ENCODE measurements around the gene TBC1D10A. TPM values are rescaled to one million over a fixed set of nuclear protein-coding genes. Genes with fewer than 3 reads are reported as not detected.

TBC1D10A gene
- total RNA-seq, 2 experiments from 2014 or later: 45.5 to 47.6 TPM

DNA sequence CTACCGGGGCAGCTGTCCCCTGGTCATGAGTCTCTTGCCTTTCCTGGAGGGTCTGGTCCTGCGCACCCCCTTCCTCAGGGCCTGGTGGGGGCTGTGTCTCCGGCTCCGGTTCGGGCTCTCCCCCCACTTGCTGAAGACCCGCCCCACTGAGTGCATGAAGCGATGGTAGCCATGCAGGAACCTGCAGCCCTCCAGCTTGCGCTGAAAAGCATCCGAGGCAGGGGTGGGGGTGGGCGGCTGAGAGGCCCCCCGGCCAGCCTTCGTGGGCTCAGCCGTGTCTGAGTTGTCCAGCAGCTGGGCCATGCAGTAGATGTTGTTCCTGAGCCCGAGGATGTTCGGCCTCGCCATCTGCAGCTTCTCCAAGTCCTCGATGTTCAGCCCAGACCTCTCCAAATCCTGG lies 62.9 kb downstream of the TBC1D10A start:
- Mint-ChIP-seq H3K36me3 (ENCODE audit: low read depth) (peaks cover 49% of the 10 kb centered on the region), H3K4me1 (peaks cover 62% of the 10 kb centered on the region), H3K9me3 (no peaks in the 10 kb centered on the region), H3K4me3 (peak overlapping the region; percentile 99), H3K27me3 (no peaks in the 10 kb centered on the region), H3K27ac (peak overlapping the region; percentile 22)
- DNase-seq: no peak
- POLR2A ChIA-PET: no interaction called here
- CTCF ChIA-PET: interaction anchor here (0.6 to 2.8 kb wide), 19 partner anchors 9 to 172 kb away, joined by 3 to 31 read pairs (median 4); partner anchors contain the start of genes CASTOR1, RNF215 and TBC1D10A

DNA sequence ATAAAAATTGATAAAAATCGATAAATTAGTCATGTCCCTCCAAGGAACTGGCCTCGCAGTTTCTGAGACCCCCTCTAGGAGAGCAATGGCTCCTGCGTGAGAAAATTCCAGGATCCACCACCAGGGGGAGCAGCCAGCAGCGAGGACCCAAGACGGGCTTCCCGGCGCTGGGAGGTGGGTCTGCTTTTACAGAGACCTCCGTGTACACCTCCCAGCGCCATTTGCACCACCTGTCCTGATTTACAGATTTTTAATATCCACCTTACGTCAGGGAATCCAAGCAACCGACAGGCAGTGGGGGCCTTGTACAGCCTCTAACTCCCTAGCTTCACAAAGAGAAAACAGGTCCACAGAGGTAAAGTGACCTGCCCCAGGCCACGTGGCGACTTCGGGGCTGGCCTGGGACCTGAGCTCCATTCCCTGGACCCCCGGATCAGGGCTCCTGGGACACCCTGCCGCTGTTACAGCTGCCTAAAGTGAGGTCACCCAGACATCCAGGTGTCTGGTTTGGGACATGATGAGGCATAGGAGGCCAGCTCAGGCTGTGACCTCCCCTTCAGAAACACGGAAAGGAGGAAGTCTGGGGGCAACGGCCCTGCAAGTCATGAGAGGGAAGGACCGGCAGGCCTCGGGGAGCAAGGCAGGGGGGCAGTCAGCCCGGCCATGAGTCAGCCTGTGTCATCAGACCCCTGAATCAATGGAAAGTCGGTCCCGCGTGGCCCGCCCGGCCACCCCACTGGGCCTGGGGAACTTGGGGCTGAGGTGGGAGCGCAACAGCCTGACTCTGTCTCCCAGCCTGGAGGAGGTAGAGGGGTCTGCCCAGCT lies 63.6 kb downstream of the TBC1D10A start:
- Mint-ChIP-seq H3K36me3 (ENCODE audit: low read depth) (peaks cover 42% of the 10 kb centered on the region), H3K27ac (peak overlapping the region; percentile 79), H3K9me3 (no peaks in the 10 kb centered on the region), H3K4me3 (peak overlapping the region; percentile 99), H3K27me3 (no peaks in the 10 kb centered on the region), H3K4me1 (peaks cover 62% of the 10 kb centered on the region)
- POLR2A ChIA-PET: interaction anchor here (0.6 to 0.9 kb wide), 2 partner anchors 124 to 164 kb away, joined by 3 read pairs; no protein-coding TSS in a partner anchor
- CTCF ChIA-PET: interaction anchor here (0.6 to 2.8 kb wide), 18 partner anchors 8 to 171 kb away, joined by 3 to 31 read pairs (median 4); partner anchors contain the start of genes CASTOR1 and TBC1D10A
- DNase-seq: peak; percentile 81

DNA sequence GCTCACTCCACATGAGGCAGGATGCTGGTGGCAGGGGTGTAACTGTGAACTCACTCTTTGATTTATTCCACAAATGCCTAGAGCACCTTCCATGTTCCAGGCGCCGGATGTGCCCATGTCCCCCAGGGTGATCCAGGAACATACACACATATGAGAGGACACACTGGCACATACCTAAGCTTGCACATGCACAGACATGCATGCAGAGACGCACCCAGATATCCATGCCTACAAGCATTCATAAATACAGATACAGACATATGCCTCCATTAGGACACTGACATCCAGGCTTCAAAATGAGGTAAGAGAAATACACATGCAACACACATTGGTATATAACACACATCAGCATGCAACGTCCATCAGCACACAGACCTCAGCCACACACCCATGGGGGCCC lies 64.6 kb downstream of the TBC1D10A start:
- DNase-seq: no peak
- peak overlapping the region; percentile 99 for H3K4me3 Mint-ChIP-seq
- no peaks in the 10 kb centered on the region for H3K9me3 Mint-ChIP-seq
- ChIA-PET POLR2A (no interaction called here), CTCF (interaction anchor here (1.4 to 1.7 kb wide), 2 partner anchors 26 to 126 kb away, joined by 5 to 6 read pairs; partner anchors contain the start of gene RNF215)
- peaks cover 42% of the 10 kb centered on the region for H3K36me3 Mint-ChIP-seq (ENCODE audit: low read depth)
- H3K27ac Mint-ChIP-seq: peak overlapping the region; percentile 85
- H3K4me1 Mint-ChIP-seq: peaks cover 63% of the 10 kb centered on the region
- no peaks in the 10 kb centered on the region for H3K27me3 Mint-ChIP-seq

DNA sequence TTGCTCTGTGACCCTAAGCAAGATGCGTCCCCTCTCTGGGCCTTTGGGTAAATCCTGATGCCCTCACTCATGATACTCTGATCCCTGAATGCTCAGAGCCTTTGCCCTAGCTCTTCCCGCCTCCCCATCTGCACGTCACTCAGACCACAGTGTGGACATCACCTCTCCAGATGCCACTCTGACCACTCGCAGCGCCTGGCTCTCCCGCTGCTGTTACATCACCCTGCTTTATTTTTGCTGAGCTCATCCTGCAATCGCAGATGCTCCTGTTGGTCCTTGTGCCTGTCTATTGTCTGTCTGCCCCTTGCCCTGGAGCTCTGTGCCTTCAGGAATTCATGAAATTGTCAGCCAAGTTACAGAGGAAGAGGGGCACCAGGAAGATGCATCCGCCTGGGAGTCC lies 65.6 kb downstream of the TBC1D10A start:
- peak overlapping the region; percentile 50 for H3K27ac Mint-ChIP-seq

DNA sequence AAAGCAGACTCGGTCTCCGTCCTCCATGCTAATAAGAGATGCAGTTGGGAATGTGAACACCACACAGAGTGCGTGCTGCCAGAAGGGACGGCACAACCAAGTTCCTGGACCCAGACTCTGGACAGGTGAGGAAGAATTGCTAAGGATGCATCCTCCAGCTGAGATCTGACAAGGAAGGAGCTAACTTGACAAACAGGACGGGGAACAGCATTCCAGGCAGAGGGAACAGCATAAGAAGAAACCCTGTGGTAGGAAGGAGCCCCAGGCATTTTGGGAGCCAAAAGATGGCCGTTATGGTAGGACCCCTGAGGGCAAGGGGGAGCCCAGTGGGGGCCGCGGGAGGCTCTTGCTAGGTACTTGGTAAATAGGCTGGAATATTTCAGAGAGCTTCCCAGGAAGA lies 66.1 kb downstream of the TBC1D10A start:
- ChIA-PET POLR2A (no interaction called here), CTCF (interaction anchor here (0.6 to 1.7 kb wide), 5 partner anchors 9 to 1436 kb away, joined by 3 to 6 read pairs (median 3); partner anchors contain the start of gene SF3A1)
- no peak for DNase-seq
- peaks cover 70% of the 10 kb centered on the region for H3K4me1 Mint-ChIP-seq
- no peak overlapping the region for H3K4me3 Mint-ChIP-seq
- no peaks in the 10 kb centered on the region for H3K9me3 Mint-ChIP-seq
- peaks cover 33% of the 10 kb centered on the region for H3K36me3 Mint-ChIP-seq (ENCODE audit: low read depth)
- peak overlapping the region; percentile 52 for H3K27ac Mint-ChIP-seq
- no peaks in the 10 kb centered on the region for H3K27me3 Mint-ChIP-seq

More for the DNA sequence above, 65.6 kb downstream of the TBC1D10A start:
- H3K4me3 Mint-ChIP-seq: no peak overlapping the region
- no peak for DNase-seq
- H3K9me3 Mint-ChIP-seq: no peaks in the 10 kb centered on the region
- no peaks in the 10 kb centered on the region for H3K27me3 Mint-ChIP-seq
- H3K4me1 Mint-ChIP-seq: peaks cover 68% of the 10 kb centered on the region
- ChIA-PET POLR2A (no interaction called here), CTCF (interaction anchor here (1.1 to 1.7 kb wide), 5 partner anchors 10 to 127 kb away, joined by 3 to 6 read pairs (median 3); partner anchors contain the start of genes RNF215 and SF3A1)
- peaks cover 38% of the 10 kb centered on the region for H3K36me3 Mint-ChIP-seq (ENCODE audit: low read depth)

DNA sequence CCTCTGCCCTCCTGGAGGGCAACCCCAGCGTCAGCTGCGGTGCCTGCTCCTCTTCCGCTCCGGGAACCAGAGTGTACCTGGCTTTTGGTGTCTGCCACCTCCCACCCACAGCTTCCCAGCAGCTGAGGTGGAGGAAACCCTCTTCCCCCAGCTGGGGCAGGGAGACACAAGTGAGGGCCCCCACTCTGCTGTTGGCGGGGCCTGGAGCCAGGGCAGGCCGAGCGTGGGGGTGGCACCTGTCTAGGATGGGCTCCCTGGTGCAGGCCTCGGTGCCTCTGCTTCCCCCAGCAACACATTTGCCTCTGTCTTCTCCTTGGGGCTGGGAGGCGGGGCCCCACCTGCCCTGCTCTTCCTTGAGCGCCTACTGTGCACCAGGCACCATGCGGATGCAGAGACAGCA lies 66.5 kb downstream of the TBC1D10A start:
- no peak for DNase-seq
- H3K4me3 Mint-ChIP-seq: no peak overlapping the region
- H3K4me1 Mint-ChIP-seq: peaks cover 71% of the 10 kb centered on the region
- ChIA-PET CTCF (interaction anchor here (0.6 to 1.4 kb wide), 2 partner anchors 9 to 1435 kb away, joined by 3 read pairs; no protein-coding TSS in a partner anchor), POLR2A (no interaction called here)
- H3K36me3 Mint-ChIP-seq (ENCODE audit: low read depth): peaks cover 29% of the 10 kb centered on the region
- no peaks in the 10 kb centered on the region for H3K9me3 Mint-ChIP-seq
- no peaks in the 10 kb centered on the region for H3K27me3 Mint-ChIP-seq
- peak overlapping the region; percentile 52 for H3K27ac Mint-ChIP-seq

DNA sequence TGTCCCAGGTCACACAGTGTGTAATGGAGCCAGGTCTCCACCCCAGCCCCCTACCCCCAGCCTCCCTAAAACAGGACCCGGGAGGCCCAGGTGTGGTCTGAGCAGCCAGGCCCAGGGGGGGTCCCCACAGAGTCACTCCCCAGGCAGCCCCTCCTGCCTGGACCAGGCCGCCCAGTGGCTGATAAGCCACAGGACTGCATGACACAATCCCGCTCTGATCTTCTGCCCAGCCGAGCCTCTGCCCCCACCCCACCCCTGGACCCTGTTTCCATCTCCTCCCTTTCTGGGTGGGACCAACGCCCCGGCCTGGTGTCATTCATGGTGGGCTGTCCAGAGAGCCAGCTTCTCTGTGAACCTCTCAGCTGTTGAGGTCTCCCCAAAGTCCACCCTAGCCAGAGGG lies 72.4 kb downstream of the TBC1D10A start:
- no peaks in the 10 kb centered on the region for H3K9me3 Mint-ChIP-seq
- H3K36me3 Mint-ChIP-seq (ENCODE audit: low read depth): no peaks in the 10 kb centered on the region
- CTCF ChIA-PET: interaction anchor here (1.0 to 2.1 kb wide), 10 partner anchors 9 to 141 kb away, joined by 3 to 8 read pairs (median 5); no protein-coding TSS in a partner anchor
- POLR2A ChIA-PET: interaction anchor here (0.6 kb wide), 1 partner anchor 29 kb away, joined by 3 read pairs; no protein-coding TSS in a partner anchor
- no peak for DNase-seq
- no peak overlapping the region for H3K4me3 Mint-ChIP-seq
- H3K4me1 Mint-ChIP-seq: peaks cover 71% of the 10 kb centered on the region
- no peaks in the 10 kb centered on the region for H3K27me3 Mint-ChIP-seq
- peak overlapping the region; percentile 83 for H3K27ac Mint-ChIP-seq

DNA sequence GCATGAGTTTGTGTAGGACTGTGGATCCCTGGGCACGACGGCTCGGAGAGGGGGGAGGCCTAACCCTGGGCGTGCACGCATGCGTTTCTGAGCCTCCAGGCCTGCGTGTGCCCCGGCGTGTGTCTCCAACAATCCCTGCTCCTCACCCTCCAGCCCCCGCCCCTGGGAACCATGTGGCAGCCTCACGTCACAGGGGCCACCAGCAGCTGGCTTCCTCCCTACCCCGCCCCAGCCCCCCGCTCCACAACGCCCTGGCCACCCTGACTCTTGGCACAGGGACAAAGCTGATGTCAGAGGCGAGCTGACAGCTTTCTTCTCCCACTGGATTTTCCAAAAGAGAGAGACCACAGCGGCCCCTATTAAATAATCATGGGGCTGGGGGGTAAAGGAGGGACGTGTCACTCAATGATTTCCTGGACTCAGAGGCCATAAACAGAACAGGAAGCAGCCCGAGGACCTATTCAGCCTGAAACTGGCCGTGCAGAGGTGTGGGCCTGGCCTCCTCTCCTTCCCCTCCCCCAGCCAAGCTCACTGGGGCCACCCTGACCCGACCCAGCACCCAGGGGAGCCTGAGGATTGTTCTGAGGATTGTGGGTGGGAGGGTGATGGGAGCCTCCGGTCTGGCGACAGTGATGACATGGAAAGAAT lies 73.4 kb downstream of the TBC1D10A start:
- H3K27ac Mint-ChIP-seq: peak overlapping the region; percentile 64
- no peaks in the 10 kb centered on the region for H3K9me3 Mint-ChIP-seq
- POLR2A ChIA-PET: no interaction called here
- H3K27me3 Mint-ChIP-seq: no peaks in the 10 kb centered on the region
- H3K4me1 Mint-ChIP-seq: peaks cover 70% of the 10 kb centered on the region
- CTCF ChIA-PET: interaction anchor here (2.1 kb wide), 1 partner anchor 34 kb away, joined by 8 read pairs; no protein-coding TSS in a partner anchor
- no peak for DNase-seq
- no peak overlapping the region for H3K4me3 Mint-ChIP-seq
- no peaks in the 10 kb centered on the region for H3K36me3 Mint-ChIP-seq (ENCODE audit: low read depth)

DNA sequence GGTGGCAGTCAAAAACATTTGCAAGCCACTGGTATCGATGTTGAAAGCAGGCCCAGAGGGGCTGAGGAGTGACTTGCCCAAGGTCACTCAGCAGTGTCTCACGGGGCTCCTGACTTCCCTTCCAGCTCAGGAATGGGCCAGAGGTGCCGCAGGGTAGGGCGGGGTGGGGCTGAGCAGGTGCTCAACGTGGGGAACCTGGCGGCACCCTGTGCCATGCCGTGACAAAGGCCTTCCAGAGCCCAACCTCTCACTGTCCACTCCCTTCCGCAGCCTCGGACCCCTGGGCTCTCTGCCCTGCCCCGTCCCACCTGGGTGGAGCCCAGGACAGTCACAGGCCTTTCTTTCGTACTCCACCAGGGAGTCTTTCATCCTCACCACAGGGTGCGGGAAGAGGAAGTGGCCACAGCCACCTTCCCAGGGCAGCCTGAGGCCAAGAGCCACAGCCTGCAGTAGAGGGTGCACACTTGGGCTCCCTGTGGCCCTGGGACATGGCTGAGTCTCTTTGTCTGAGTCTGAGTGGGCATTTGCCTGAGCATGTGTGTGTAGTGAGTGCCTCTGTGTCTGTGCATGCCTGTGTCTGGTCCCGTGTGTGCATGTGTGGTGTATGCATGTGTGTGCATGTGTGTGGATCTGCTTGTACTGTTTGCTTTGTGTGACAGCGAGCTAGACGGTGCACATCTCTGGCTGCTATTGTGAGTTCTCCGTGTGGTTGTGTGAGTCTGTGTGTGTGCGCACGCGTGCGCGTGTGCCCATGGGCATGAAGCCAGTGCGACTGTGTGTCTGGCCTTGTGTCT lies 74.1 kb downstream of the TBC1D10A start:
- no peaks in the 10 kb centered on the region for H3K9me3 Mint-ChIP-seq
- H3K27ac Mint-ChIP-seq: peak overlapping the region; percentile 79

DNA sequence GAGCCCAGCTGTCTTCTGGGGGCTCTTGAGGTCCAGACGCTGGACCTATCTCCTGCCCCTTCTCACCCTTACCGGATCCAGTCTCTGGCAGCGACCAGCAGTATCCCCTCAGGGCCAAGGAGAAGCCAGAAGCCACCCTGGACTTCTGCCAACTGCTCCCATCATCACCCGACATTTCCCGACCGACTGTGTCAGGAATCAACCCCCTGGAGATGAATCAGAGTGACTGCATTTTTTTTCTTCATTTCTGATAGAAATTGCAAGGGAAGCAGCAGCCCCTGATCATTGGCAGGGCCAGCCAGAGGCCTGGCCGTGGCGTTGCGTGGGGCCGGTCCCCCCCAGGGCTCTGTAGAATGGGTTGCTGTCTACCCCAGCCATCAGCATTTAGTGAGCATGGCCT lies 75.0 kb downstream of the TBC1D10A start:
- Mint-ChIP-seq H3K36me3 (ENCODE audit: low read depth) (no peaks in the 10 kb centered on the region), H3K9me3 (no peaks in the 10 kb centered on the region), H3K4me3 (no peak overlapping the region), H3K4me1 (peaks cover 74% of the 10 kb centered on the region), H3K27me3 (no peaks in the 10 kb centered on the region), H3K27ac (no peak overlapping the region)
- ChIA-PET POLR2A (interaction anchor here (0.7 kb wide), 1 partner anchor 31 kb away, joined by 3 read pairs; no protein-coding TSS in a partner anchor), CTCF (interaction anchor here (0.6 to 1.6 kb wide), 4 partner anchors 9 to 144 kb away, joined by 3 to 7 read pairs (median 4); partner anchors contain the start of gene CASTOR1)
- no peak for DNase-seq

More for the DNA sequence above, 74.1 kb downstream of the TBC1D10A start:
- ChIA-PET POLR2A (no interaction called here), CTCF (interaction anchor here (2.1 kb wide), 1 partner anchor 35 kb away, joined by 8 read pairs; no protein-coding TSS in a partner anchor)
- no peak for DNase-seq
- peaks cover 70% of the 10 kb centered on the region for H3K4me1 Mint-ChIP-seq
- H3K4me3 Mint-ChIP-seq: no peak overlapping the region
- no peaks in the 10 kb centered on the region for H3K36me3 Mint-ChIP-seq (ENCODE audit: low read depth)
- no peaks in the 10 kb centered on the region for H3K27me3 Mint-ChIP-seq

DNA sequence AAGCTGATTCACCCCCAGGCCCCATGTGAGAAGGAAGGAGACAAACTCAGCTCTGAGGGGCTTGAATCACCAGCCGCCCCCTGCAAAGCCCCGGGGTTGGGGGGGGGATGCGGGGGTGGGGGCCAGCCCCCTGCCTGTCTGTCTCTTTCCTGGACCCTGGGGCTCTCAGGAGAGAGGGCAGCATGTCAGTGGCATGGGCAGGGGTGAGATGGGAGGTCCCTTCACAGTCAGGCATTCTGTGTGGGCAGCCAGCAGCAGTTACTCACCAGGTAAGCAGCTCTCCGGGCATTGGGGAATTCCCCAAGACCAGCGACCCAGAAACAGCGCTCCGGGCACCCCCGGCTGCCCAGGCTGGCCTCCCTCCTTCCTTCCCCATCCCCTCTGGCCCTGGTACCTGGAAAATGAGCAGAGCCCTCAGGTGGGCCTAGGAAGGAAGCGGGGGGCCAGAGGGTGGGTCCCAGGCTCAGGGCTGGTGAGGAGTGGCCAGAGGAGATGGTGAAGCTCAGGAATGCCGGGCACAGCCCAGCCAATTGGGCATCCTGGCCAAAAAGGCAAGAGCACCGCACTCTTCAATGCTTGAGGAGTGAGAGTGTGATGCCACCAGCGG lies 76.0 kb downstream of the TBC1D10A start:
- H3K4me3 Mint-ChIP-seq: no peak overlapping the region
- ChIA-PET CTCF (interaction anchor here (0.9 to 1.7 kb wide), 6 partner anchors 13 to 143 kb away, joined by 3 to 7 read pairs (median 4); partner anchors contain the start of gene CASTOR1), POLR2A (no interaction called here)
- H3K9me3 Mint-ChIP-seq: no peaks in the 10 kb centered on the region
- H3K36me3 Mint-ChIP-seq (ENCODE audit: low read depth): peaks cover 3% of the 10 kb centered on the region
- DNase-seq: no peak
- peaks cover 74% of the 10 kb centered on the region for H3K4me1 Mint-ChIP-seq
- no peak overlapping the region for H3K27ac Mint-ChIP-seq
- H3K27me3 Mint-ChIP-seq: no peaks in the 10 kb centered on the region
